ENCODE results near the gene TTC34.
A peak's percentile ranks its signal among the peaks of the same experiment; 100 is the strongest.
"Not testable (repeated sequence)": the region's sequence is repeated elsewhere in the genome, so short reads cannot be mapped to it uniquely, and the experiment has no call there.

The TTC34 gene

GRCh38 chr1:2671656-2672055 is 129.8 kb downstream of the TTC34 start:
- not testable (repeated sequence) for H3K36me3 Mint-ChIP-seq, H3K27me3 Mint-ChIP-seq

GRCh38 chr1:2659806-2660205 is 141.7 kb downstream of the TTC34 start:
- not testable (repeated sequence) for H3K27ac Mint-ChIP-seq, H3K4me1 Mint-ChIP-seq, H3K36me3 Mint-ChIP-seq, H3K9me3 Mint-ChIP-seq, H3K4me3 Mint-ChIP-seq, ATAC-seq
- peaks cover 14% of the 10 kb centered on the region for H3K27me3 Mint-ChIP-seq

More at GRCh38 chr1:2671656-2672055, 129.8 kb downstream of the TTC34 start:
- H3K27ac Mint-ChIP-seq, H3K4me3 Mint-ChIP-seq, H3K9me3 Mint-ChIP-seq, H3K4me1 Mint-ChIP-seq, ATAC-seq: not testable (repeated sequence)

GRCh38 chr1:2657909-2658308 is 143.6 kb downstream of the TTC34 start:
- not testable (repeated sequence) for H3K36me3 Mint-ChIP-seq, H3K9me3 Mint-ChIP-seq, ATAC-seq, H3K4me3 Mint-ChIP-seq, H3K27ac Mint-ChIP-seq, H3K4me1 Mint-ChIP-seq
- peaks cover 33% of the 10 kb centered on the region for H3K27me3 Mint-ChIP-seq

- not testable (repeated sequence) for ATAC-seq, H3K9me3 Mint-ChIP-seq, H3K4me1 Mint-ChIP-seq, H3K4me3 Mint-ChIP-seq, H3K36me3 Mint-ChIP-seq, H3K27ac Mint-ChIP-seq
- H3K27me3 Mint-ChIP-seq = peaks cover 41% of the 10 kb centered on the region
These were observed 144.4 kb downstream of the TTC34 start for GRCh38 chr1:2657124-2657523.

DNA sequence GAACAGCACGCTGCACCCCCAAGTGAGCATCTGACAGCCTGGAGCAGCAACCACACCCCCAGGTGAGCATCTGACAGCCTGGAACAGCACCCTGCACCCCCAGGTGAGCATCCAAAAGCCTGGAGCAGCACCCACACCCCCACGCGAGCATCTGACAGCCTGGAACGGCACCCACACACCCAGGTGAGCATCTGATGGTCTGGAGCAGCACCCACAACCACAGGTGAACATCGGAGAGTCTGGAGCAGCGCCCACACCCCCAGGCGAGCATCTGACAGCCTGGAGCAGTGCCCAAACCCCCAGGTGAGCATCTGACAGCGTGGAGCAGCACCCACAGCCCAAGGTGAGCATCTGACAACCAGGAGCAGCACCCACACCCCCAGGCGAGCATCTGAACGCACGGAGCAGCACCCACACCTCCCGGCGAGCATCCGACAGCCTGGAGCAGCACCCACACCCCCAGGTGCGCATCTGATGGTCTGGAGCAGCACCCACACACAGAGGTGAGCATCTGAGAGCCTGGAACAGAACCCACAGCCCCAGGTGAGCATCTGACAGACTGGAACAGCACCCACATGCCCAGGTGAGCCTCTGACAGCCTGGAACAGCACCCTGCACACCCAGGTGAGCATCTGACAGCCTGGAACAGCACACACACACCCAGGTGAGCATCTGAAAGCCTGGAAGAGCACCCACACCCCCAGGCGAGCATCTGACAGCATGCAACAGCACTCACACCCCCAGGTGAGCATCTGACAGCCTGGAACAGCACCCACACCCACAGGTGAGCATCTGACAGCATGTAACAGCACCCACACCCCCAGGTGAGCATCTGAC is 145.7 kb downstream of the TTC34 start:
- not testable (repeated sequence) for H3K27ac Mint-ChIP-seq, H3K4me3 Mint-ChIP-seq, ATAC-seq, H3K9me3 Mint-ChIP-seq, H3K36me3 Mint-ChIP-seq, H3K4me1 Mint-ChIP-seq
- peaks cover 47% of the 10 kb centered on the region for H3K27me3 Mint-ChIP-seq

DNA sequence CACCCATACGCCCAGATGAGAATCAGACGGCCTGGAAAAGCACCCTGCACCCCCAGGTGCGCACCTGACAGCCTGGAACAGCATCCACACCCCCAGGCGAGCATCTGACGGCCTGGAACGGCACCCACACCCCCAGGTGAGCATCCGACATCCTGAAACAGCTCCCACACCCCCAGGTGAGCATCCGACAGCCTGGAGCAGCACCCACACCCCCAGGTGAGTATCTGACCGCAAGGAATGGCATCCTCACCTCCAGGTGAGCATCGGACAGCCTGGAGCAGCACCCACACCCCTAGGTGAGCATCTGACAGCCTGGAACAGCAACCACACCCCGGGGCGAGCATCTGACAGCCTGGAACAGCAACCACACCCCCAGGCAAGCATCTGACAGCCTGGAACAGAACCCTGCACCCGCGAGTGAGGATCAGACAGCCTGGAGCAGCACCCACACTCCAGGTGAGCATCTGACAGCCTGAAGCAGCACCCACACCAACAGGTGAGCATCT is 147.0 kb downstream of the TTC34 start:
- not testable (repeated sequence) for H3K4me3 Mint-ChIP-seq, H3K4me1 Mint-ChIP-seq, H3K9me3 Mint-ChIP-seq, H3K36me3 Mint-ChIP-seq, H3K27ac Mint-ChIP-seq
- ATAC-seq = peak; percentile 67
- H3K27me3 Mint-ChIP-seq = peaks cover 47% of the 10 kb centered on the region

DNA sequence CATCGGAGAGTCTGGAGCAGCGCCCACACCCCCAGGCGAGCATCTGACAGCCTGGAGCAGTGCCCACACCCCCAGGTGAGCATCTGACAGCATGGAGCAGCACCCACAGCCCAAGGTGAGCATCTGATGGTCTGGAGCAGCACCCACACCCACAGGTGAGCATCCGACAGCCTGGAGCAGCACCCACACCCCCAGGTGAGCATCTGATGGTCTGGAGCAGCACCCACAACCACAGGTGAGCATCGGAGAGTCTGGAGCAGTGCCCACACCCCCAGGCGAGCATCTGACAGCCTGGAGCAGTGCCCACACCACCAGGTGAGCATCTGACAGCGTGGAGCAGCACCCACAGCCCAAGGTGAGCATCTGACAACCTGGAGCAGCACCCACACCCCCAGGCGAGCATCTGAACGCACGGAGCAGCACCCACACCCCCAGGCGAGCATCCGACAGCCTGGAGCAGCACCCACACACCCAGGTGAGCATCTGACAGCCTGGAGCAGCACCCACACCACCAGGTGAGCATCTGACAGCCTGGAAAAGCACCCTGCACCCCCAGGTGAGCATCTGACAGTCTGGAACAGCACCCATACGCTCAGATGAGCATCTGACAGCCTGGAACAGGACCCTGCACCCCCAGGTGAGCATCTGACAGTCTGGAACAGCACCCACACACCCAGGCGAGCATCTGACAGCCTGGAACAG is 147.6 kb downstream of the TTC34 start:
- H3K4me3 Mint-ChIP-seq, H3K36me3 Mint-ChIP-seq, H3K27ac Mint-ChIP-seq, ATAC-seq, H3K9me3 Mint-ChIP-seq, H3K4me1 Mint-ChIP-seq: not testable (repeated sequence)
- peaks cover 47% of the 10 kb centered on the region for H3K27me3 Mint-ChIP-seq

DNA sequence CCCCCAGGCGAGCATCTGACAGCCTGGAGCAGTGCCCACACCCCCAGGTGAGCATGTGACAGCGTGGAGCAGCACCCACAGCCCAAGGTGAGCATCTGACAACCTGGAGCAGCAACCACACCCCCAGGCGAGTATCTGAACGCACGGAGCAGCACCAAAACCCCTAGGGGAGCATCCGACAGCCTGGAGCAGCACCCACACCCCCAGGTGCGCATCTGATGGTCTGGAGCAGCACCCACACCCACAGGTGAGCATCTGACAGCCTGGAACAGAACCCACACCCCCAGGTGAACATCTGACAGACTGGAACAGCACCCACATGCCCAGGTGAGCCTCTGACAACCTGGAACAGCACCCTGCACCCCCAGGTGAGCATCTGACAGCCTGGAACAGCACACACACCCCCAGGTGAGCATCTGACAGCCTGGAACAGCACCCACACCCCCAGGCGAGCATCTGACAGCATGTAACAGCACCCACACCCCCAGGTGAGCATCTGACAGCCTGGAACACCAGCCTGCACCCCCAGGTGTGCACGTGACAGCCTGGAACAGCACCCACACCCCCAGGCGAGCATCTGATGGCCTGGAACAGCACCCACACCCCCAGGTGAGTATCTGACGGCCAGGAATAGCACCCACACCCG is 148.4 kb downstream of the TTC34 start:
- H3K9me3 Mint-ChIP-seq, ATAC-seq, H3K4me3 Mint-ChIP-seq, H3K4me1 Mint-ChIP-seq, H3K27ac Mint-ChIP-seq, H3K36me3 Mint-ChIP-seq: not testable (repeated sequence)
- H3K27me3 Mint-ChIP-seq = peaks cover 47% of the 10 kb centered on the region

DNA sequence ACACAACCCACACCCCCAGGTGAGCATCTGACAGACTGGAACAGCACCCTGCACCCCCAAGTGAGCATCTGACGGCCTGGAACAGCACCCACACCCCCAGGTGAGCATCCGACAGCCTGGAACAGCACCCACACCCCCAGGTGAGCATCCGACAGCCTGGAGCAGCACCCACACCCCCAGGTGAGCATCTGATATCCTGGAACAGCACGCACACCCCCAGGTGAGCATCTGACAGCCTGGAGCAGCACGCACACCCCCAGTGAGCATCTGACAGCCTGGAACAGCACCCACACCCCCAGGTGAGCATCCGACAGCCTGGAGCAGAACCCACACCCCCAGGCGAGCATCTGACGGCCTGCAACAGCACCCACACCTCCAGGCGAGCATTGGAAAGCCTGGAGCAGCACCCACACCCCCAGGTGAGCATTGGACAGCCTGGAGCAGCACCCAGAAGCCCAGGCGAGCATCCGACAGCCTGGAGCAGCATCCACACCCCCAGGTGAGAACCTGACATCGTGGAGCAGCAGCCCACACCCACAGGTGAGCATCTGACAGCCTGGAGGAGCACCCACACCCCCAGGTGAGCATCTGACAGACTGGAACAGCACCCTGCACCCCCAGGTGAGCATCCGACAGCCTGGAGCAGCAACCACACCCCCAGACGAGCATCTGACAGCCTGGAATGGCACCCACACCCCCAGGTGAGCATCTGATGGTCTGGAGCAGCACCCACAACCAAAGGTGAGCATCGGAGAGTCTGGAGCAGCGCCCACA is 149.2 kb downstream of the TTC34 start:
- H3K4me1 Mint-ChIP-seq, H3K27ac Mint-ChIP-seq, H3K9me3 Mint-ChIP-seq, H3K36me3 Mint-ChIP-seq, ATAC-seq, H3K4me3 Mint-ChIP-seq: not testable (repeated sequence)
- H3K27me3 Mint-ChIP-seq = peaks cover 47% of the 10 kb centered on the region

DNA sequence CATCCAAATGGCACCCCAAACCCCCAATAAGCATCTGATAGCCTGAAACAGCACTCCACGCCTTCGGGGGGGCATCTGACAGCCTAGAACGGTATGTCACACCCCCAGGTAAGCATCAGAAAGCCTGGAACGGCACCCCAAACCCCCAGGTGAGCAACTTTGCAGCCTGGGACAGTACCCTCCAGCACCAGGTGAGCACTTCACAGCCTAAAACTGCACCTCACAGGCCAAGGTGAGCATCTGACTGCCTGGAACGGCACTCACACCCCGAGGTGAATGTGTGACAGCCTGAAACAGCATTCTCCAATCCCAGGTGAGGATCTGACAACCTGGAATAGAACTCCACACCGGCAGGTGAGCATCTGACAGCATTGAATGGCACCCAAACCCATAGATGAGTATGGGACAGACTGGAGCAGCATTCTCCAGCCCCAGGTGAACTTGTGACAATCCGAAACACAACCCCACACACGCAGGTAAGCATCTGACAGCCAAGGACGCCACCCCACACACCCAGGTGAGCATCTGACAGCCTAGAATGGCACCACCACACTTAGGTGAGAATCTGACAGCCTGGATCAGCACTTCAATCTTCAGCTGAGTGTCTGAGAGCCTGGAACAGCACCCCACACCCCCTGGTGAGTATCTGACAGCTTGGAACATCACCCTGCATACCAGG is 150.4 kb downstream of the TTC34 start:
- H3K27me3 Mint-ChIP-seq = peaks cover 46% of the 10 kb centered on the region
- no peak overlapping the region for H3K4me3 Mint-ChIP-seq
- ATAC-seq = no peak
- H3K9me3 Mint-ChIP-seq = peaks cover 11% of the 10 kb centered on the region
- peaks cover 4% of the 10 kb centered on the region for H3K36me3 Mint-ChIP-seq
- no peak overlapping the region for H3K27ac Mint-ChIP-seq
- no peaks in the 10 kb centered on the region for H3K4me1 Mint-ChIP-seq

GRCh38 chr1:2646837-2647236 is 154.7 kb downstream of the TTC34 start:
- no peak for ATAC-seq
- peaks cover 11% of the 10 kb centered on the region for H3K9me3 Mint-ChIP-seq
- peaks cover 4% of the 10 kb centered on the region for H3K36me3 Mint-ChIP-seq
- H3K4me1 Mint-ChIP-seq = peaks cover 15% of the 10 kb centered on the region
- H3K4me3 Mint-ChIP-seq = no peak overlapping the region
- H3K27me3 Mint-ChIP-seq = peaks cover 14% of the 10 kb centered on the region
- no peak overlapping the region for H3K27ac Mint-ChIP-seq

GRCh38 chr1:2645776-2646175 is 155.7 kb downstream of the TTC34 start:
- Mint-ChIP-seq H3K36me3 (peaks cover 4% of the 10 kb centered on the region), H3K27me3 (peaks cover 11% of the 10 kb centered on the region), H3K4me3 (no peak overlapping the region), H3K4me1 (peaks cover 15% of the 10 kb centered on the region), H3K9me3 (peaks cover 11% of the 10 kb centered on the region), H3K27ac (no peak overlapping the region)
- no peak for ATAC-seq

DNA sequence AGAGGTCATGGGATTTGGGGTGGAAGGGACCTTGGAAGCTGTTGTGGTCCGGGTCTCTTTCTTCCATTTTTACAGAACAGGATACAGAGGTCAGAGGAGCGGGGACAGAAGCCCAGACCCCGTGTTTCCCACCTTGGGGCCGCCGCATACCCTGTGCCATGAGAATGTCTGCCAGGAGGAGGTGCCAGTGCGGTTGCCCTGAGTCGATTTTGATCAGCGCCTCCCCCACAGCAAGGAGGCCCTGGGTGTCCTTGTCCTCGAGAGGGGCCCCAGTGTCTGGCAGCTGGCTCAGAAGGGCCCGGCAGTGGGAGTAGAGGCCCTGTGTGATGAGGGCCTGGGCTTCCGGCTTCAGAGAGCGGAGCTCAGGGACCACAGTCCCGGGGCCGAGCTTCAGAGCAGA is 156.3 kb downstream of the TTC34 start:
- ATAC-seq = no peak
- H3K27me3 Mint-ChIP-seq = peaks cover 11% of the 10 kb centered on the region
- H3K36me3 Mint-ChIP-seq = peaks cover 4% of the 10 kb centered on the region
- H3K4me3 Mint-ChIP-seq = no peak overlapping the region
- peaks cover 17% of the 10 kb centered on the region for H3K4me1 Mint-ChIP-seq
- peaks cover 11% of the 10 kb centered on the region for H3K9me3 Mint-ChIP-seq
- H3K27ac Mint-ChIP-seq = no peak overlapping the region

GRCh38 chr1:2644591-2645101 is 156.8 kb downstream of the TTC34 start:
- Mint-ChIP-seq H3K27ac (no peak overlapping the region), H3K4me1 (peaks cover 22% of the 10 kb centered on the region)

More at GRCh38 chr1:2644591-2645101, 156.8 kb downstream of the TTC34 start:
- Mint-ChIP-seq H3K36me3 (peaks cover 4% of the 10 kb centered on the region), H3K4me3 (no peak overlapping the region), H3K9me3 (peaks cover 11% of the 10 kb centered on the region), H3K27me3 (peaks cover 11% of the 10 kb centered on the region)
- ATAC-seq = no peak

All from stimulated activated memory B cell treated with anti-CD40 and anti-IgM and Interleukin-4, amounts not matched to agents 10 μg/mL and 1 μg/mL and 100 μg/mL, for 72 hours (primary cell).